Astrocyte (in vitro differentiated cells and primary cell): ENCODE results near the gene SPOCK2. TPM values are rescaled to one million over a fixed set of nuclear protein-coding genes. Genes with fewer than 3 reads are reported as not detected.

Experiments
- DNase-seq: peaks from one replicate; pipeline ENCODE4 v3.0.0-alpha.2; 2010; ENCODE audit warnings: low read depth
- FAIRE-seq: peaks from 2 replicates; lab custom pipeline; 2011; peaks lifted over from hg19 to GRCh38; lab: Jason Lieb, UNC
- H2AFZ ChIP-seq: 2 replicates; pipeline ENCODE4 v1.6.0; 2012; ENCODE audit warnings: low read depth, low read length, inconsistent platforms
- H3K27ac ChIP-seq: 2 replicates; pipeline ENCODE4 v1.5.1; 2011; ENCODE audit warnings: low read depth, low read length, inconsistent platforms
- H3K27me3 ChIP-seq: 2 replicates; pipeline ENCODE4 v1.6.0; 2011; ENCODE audit warnings: low read length, inconsistent platforms; ENCODE audit not compliant: insufficient read depth
- H3K36me3 ChIP-seq: 2 replicates; pipeline ENCODE4 v1.5.1; 2011; ENCODE audit warnings: low read length, inconsistent platforms; ENCODE audit not compliant: insufficient read depth
- H3K4me1 ChIP-seq: 2 replicates; pipeline ENCODE4 v1.5.1; 2011; ENCODE audit warnings: low read length, inconsistent platforms; ENCODE audit not compliant: insufficient read depth
- H3K4me2 ChIP-seq: 2 replicates; pipeline ENCODE4 v1.6.0; 2012; ENCODE audit warnings: low read length, inconsistent platforms
- H3K4me3 ChIP-seq: 2 replicates; pipeline ENCODE4 v1.5.1; 2011; ENCODE audit warnings: low read depth, mild to moderate bottlenecking, low read length, inconsistent platforms; ENCODE audit not compliant: insufficient read depth
- H3K79me2 ChIP-seq: 2 replicates; pipeline ENCODE4 v1.6.0; 2012; ENCODE audit warnings: mild to moderate bottlenecking, low read length, inconsistent platforms; ENCODE audit not compliant: insufficient read depth
- H3K9ac ChIP-seq: 2 replicates; pipeline ENCODE4 v1.6.0; 2012; ENCODE audit warnings: mild to moderate bottlenecking, low read length, inconsistent platforms
- H3K9me3 ChIP-seq: 2 replicates; pipeline ENCODE4 v1.5.1; 2012; ENCODE audit warnings: low read depth, mild to moderate bottlenecking, low read length, inconsistent platforms; ENCODE audit not compliant: insufficient read depth
- H4K20me1 ChIP-seq: 2 replicates; pipeline ENCODE4 v1.6.0; 2012; ENCODE audit warnings: low read length, inconsistent platforms; ENCODE audit not compliant: insufficient read depth
- H3K27ac Mint-ChIP-seq: one replicate; pipeline ENCODE4 v1.8.0; 2021; ENCODE audit warnings: mild to moderate bottlenecking, mixed read lengths; ENCODE audit not compliant: unreplicated experiment
- H3K27me3 Mint-ChIP-seq: one replicate; pipeline ENCODE4 v1.8.0; 2021; ENCODE audit warnings: low read depth, mixed read lengths; ENCODE audit not compliant: unreplicated experiment
- H3K36me3 Mint-ChIP-seq: one replicate; pipeline ENCODE4 v1.8.0; 2021; ENCODE audit warnings: low read depth, mixed read lengths; ENCODE audit not compliant: unreplicated experiment
- H3K4me1 Mint-ChIP-seq: one replicate; pipeline ENCODE4 v1.8.0; 2021; ENCODE audit warnings: low read depth, mixed read lengths; ENCODE audit not compliant: unreplicated experiment
- H3K4me3 Mint-ChIP-seq: one replicate; pipeline ENCODE4 v1.8.0; 2021; ENCODE audit warnings: mild to moderate bottlenecking, moderate library complexity, mixed read lengths; ENCODE audit not compliant: unreplicated experiment
- H3K9me3 Mint-ChIP-seq: one replicate; pipeline ENCODE4 v1.8.0; 2021; ENCODE audit warnings: mild to moderate bottlenecking, mixed read lengths; ENCODE audit not compliant: unreplicated experiment
- EZH2 ChIP-seq: IDR thresholded peaks from 2 replicates; pipeline ENCODE4 v1.6.1; 2012; ENCODE audit warnings: mild to moderate bottlenecking, low read length, inconsistent platforms; ENCODE audit not compliant: insufficient read depth
- total RNA-seq: library from RNA; stranded (reverse); gene quantifications from 2 replicates; pipeline ENCODE4 v1.2.1, GENCODE V29; 2021
- TF ChIP-seq, protein P1 (sequence below): IDR thresholded peaks from 2 replicates; pipeline ENCODE4 v1.5.1; 2011; ENCODE audit warnings: low read depth, mild to moderate bottlenecking, inconsistent platforms, low read length, moderate library complexity; ENCODE audit not compliant: insufficient read depth

SPOCK2 gene
- total RNA-seq, 1 donor from 2014 or later: 0.89 TPM

- no peaks in the 10 kb centered on the region for H3K36me3 ChIP-seq
- no peak overlapping the region for H2AFZ ChIP-seq
- no peaks in the 10 kb centered on the region for H4K20me1 ChIP-seq
- Mint-ChIP-seq H3K27me3 (no peaks in the 10 kb centered on the region), H3K9me3 (no peaks in the 10 kb centered on the region), H3K4me1 (peaks cover 12% of the 10 kb centered on the region), H3K36me3 (peaks cover 5% of the 10 kb centered on the region), H3K4me3 (no peak overlapping the region), H3K27ac (no peak overlapping the region)
- peak; percentile 74 for DNase-seq
- H3K9ac ChIP-seq: no peak overlapping the region
- H3K27me3 ChIP-seq: no peaks in the 10 kb centered on the region
- peak overlapping the region; percentile 27 for H3K4me2 ChIP-seq
- no peak overlapping the region for H3K4me3 ChIP-seq
- H3K27ac ChIP-seq: peak overlapping the region; percentile 24
- H3K79me2 ChIP-seq: no peaks in the 10 kb centered on the region
- H3K4me1 ChIP-seq: peaks cover 7% of the 10 kb centered on the region
- TF ChIP-seq, protein P1, sequence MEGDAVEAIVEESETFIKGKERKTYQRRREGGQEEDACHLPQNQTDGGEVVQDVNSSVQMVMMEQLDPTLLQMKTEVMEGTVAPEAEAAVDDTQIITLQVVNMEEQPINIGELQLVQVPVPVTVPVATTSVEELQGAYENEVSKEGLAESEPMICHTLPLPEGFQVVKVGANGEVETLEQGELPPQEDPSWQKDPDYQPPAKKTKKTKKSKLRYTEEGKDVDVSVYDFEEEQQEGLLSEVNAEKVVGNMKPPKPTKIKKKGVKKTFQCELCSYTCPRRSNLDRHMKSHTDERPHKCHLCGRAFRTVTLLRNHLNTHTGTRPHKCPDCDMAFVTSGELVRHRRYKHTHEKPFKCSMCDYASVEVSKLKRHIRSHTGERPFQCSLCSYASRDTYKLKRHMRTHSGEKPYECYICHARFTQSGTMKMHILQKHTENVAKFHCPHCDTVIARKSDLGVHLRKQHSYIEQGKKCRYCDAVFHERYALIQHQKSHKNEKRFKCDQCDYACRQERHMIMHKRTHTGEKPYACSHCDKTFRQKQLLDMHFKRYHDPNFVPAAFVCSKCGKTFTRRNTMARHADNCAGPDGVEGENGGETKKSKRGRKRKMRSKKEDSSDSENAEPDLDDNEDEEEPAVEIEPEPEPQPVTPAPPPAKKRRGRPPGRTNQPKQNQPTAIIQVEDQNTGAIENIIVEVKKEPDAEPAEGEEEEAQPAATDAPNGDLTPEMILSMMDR: no peak
- TF ChIP-seq EZH2: no peak
- H3K9me3 ChIP-seq: no peaks in the 10 kb centered on the region
- FAIRE-seq: peak; percentile 41
These were observed 36.6 kb upstream of the SPOCK2 start for GRCh38 chr10:72124989-72125388.

- TF ChIP-seq, protein P1: no peak
- no peak for TF ChIP-seq EZH2
- peaks cover 12% of the 10 kb centered on the region for H3K4me1 Mint-ChIP-seq
- H3K27ac Mint-ChIP-seq: no peak overlapping the region
- H3K4me3 Mint-ChIP-seq: no peak overlapping the region
- Histone ChIP-seq H3K36me3 (no peaks in the 10 kb centered on the region), H3K4me1 (peaks cover 7% of the 10 kb centered on the region), H3K9me3 (no peaks in the 10 kb centered on the region), H4K20me1 (no peaks in the 10 kb centered on the region), H3K4me3 (no peak overlapping the region), H3K9ac (no peak overlapping the region), H3K4me2 (no peak overlapping the region), H3K27me3 (no peaks in the 10 kb centered on the region), H3K79me2 (no peaks in the 10 kb centered on the region), H2AFZ (no peak overlapping the region), H3K27ac (no peak overlapping the region)
- H3K27me3 Mint-ChIP-seq: no peaks in the 10 kb centered on the region
- no peaks in the 10 kb centered on the region for H3K9me3 Mint-ChIP-seq
- no peak for DNase-seq
- FAIRE-seq: no peak
- H3K36me3 Mint-ChIP-seq: peaks cover 7% of the 10 kb centered on the region
These were observed 36.0 kb upstream of the SPOCK2 start for GRCh38 chr10:72124381-72124780.

- H3K27me3 Mint-ChIP-seq: no peaks in the 10 kb centered on the region
- no peak overlapping the region for H3K4me3 Mint-ChIP-seq
- peaks cover 5% of the 10 kb centered on the region for H3K36me3 Mint-ChIP-seq
- Histone ChIP-seq H4K20me1 (no peaks in the 10 kb centered on the region), H2AFZ (no peak overlapping the region), H3K4me1 (peaks cover 7% of the 10 kb centered on the region), H3K27me3 (no peaks in the 10 kb centered on the region), H3K79me2 (no peaks in the 10 kb centered on the region), H3K27ac (no peak overlapping the region), H3K9ac (no peak overlapping the region), H3K36me3 (no peaks in the 10 kb centered on the region), H3K4me3 (no peak overlapping the region), H3K4me2 (no peak overlapping the region), H3K9me3 (no peaks in the 10 kb centered on the region)
- DNase-seq (no peak), FAIRE-seq (no peak)
- no peak overlapping the region for H3K27ac Mint-ChIP-seq
- no peaks in the 10 kb centered on the region for H3K9me3 Mint-ChIP-seq
- H3K4me1 Mint-ChIP-seq: peaks cover 12% of the 10 kb centered on the region
- TF ChIP-seq EZH2: no peak
- TF ChIP-seq, protein P1: no peak
These were observed 35.3 kb upstream of the SPOCK2 start for GRCh38 chr10:72123616-72124015.
